Fibroblast of skin of left quadriceps (primary cell): ENCODE measurements around the gene NPFFR1.

Experiments
- DNase-seq, 2 experiments: peaks; one replicate each; pipeline ENCODE4 v3.0.0-alpha.2; 2013; ENCODE audit warnings: low read depth in 2 of 2

The NPFFR1 gene

DNA sequence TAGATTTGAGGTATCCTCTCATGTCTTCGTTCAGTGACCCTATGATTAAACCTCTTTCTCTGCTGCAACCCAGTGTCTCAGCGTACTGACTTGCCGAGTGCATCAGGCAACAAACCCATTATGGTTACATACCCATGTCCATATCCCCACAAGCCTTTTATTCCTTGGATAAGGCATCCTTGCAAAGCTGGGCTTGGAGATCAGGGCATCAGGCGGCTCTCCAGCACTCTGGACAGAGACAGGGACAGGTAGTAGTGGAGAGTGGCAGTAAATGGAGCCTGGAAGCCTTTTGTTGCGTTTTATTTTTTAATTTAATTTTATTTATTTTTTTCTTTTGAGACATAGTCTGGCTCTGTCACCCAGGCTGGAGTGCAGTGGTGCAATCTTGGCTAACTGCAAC lies 32.0 kb upstream of the NPFFR1 start:
- DNase-seq = no peak

DNA sequence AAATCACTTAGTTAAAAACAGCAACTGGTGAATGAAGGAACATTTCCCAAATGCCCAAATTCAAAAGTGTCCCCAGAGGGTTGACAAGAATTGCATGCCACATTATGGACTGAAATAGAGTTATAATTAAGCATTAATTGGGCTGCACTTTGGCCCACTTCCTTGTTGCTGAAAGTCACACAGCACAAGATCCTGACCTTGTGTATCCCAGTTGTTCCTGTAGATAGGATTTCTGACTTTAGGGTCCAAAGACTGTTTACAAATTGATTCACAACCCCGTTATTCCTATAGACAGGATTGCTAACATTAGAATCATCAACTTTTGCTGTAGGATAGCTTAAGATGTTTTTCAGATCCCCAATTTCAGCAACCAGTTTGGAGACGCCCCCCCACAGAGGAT lies 31.5 kb upstream of the NPFFR1 start:
- no peak for DNase-seq

DNA sequence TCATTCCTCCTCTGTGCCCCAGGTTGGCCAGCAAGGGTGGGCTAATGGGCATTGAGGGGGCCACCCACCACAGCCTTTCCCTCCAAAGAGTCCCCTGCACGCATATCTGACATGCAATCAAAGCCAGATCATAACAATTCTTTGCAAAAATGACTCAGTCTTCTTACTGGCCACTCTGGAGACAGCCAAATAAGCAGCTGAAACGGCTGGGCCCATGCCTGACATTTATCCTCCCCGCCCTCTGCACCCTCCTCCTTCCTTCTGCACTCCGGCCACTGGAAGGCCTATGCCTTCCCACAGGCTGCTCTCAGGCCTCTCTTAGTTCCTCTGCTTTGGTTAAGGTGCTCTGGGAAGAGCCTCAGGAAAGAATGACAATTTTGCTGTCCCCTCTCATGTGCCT lies 29.2 kb upstream of the NPFFR1 start:
- DNase-seq = no peak

DNA sequence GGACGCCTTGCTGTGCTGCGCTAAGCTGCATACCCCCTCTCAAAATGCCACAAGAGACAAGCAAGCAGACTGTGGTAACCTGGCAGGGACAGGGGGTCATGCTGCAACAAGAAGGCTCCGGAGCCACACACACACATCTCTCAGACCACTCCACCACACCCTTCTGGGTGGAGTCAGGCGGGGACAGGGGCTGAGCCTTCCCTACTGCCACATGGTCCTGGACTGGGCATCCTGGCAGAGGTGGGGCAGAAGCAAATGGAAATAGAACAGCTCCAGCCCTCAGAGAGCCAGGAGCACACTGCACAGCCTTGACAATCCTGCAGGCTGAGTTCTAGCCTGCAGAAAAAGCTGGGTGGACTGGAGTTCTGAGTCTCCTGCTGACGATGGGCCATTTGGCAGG lies 28.4 kb upstream of the NPFFR1 start:
- no peak for DNase-seq

DNA sequence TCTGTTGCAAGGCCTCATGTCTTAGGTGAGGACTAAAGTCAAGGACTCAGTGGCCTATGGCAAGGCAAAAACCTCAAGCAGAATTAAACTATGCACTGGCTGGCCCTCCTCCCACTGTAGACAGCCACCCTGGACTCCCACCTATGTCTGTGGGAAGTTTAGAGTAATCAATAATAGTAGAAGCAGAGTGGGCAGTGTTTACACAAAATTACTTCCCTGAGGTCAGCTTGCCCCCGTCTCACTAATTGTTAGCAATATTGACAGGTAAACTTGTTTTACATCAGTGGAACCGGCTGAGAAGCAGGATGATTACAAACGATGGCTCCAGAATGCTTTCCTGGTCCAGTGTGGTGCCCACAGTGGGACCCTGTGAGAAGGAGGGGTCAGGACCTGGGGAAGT lies 27.9 kb upstream of the NPFFR1 start:
- no peak for DNase-seq

DNA sequence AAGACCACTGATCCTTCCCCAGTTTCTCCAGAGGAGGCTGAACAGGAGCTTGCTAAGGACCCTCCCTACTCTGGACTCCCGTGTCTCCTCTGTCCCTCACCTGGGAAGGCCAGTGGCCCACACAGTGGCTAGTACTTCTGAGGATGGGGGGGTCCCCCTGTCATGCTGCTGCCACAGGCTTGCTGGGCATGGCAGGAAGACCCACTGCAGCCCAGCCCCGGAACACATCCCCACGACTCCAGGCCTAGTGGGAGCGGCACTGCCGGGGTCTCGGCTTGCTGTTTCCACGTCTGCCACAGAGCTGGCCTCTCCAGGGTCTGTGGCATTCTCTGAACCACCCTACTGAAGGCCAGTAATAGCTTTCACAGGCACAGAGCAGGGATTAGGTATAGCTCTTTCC lies 25.9 kb upstream of the NPFFR1 start:
- no peak for DNase-seq

DNA sequence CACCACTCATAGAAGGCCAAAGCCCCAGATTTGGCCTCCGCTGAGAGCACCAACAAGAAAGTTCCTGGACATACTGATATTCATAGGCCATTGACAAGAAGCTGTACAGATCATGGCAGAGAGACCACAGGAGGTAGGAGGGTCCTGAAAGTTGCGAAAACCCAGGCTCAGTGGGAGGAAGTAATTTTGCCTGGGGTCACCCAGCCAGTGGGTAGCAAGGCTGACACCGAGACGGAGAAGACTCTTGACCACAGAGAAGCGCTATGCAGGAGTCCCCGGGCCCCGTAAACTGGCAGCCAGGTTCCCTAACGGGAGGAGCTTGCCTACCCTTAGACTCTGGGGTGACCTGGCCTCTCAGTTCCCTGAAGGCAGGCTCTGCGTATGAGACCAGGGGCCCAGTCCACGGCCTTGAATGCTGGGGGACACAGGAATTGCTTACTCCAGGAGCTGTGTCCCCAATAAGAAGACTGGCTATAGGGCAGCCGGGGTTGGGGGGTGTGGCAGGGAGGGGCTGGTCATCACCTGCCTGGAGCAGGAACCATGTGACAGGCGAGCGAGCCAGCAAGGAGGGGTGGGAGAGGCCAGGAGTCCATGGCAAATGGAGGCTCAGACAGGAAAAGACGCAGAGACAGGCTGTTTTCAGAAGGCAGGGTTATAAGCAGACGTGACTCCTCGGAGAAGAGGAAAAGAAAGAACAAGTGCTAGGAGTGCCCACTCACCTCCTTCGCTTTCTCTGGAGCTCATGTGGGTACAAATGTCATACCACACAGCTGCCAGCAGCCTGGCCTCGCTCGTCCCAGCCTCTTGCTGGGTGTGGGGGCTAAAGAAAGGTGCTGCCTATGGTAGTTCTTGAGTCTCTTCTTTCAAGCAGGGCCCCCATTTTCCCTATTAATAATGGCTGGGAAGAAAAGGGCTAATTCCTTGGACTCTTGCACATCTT lies 24.6 kb upstream of the NPFFR1 start:
- no peak for DNase-seq

DNA sequence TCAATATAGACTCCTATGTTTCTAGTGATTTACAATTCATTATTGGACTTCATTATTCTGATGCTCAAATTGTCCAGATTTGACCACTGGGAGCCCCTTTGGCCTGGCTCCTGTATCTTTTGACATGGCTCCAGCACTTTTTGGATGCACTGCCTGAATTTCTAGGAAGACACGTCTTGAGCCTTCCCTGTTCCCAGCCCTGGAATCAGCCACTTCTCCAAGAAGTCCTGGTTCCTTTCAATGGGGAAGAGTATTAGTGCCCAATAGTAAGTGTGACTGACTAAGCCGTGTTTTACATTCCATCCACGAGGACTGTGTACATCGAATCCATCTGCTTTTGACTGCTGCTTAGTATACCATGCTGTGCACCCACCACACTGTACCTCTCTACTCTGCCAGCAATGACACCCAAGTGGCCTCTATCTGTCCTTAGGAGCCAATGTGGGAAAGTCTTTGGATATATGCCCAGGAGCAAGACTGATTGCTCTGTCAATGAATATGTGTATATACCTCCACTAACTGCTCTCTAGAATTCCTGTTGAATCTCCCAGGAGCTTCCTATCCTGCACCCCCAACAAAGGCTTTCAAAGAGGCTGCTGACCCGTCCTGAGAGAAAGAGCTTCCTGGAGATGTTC lies 23.2 kb upstream of the NPFFR1 start:
- DNase-seq = no peak

DNA sequence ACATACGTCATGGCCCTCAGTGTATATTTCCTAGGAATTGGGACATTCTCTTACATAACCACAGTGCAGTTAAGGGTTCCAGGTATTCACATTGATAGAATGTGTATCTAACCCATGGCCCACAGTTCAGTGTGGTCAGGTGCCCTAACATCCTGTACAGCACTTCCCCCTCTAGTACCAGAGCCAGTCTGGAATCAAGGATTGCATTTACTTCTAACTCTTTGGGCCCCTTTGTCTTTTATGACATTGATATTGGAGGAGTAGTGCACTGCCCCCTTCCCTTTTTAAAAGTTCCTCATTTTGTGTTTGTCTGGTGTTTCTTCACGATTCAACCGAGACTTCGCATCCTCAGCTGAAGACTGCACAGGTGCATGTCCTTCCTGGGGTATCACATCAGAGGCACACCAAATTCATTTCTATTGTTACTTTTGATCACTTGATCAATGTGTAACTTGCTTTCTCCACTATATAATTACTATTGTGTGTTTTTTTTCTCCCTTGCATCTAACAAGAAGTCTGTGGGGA lies 22.4 kb upstream of the NPFFR1 start:
- no peak for DNase-seq

DNA sequence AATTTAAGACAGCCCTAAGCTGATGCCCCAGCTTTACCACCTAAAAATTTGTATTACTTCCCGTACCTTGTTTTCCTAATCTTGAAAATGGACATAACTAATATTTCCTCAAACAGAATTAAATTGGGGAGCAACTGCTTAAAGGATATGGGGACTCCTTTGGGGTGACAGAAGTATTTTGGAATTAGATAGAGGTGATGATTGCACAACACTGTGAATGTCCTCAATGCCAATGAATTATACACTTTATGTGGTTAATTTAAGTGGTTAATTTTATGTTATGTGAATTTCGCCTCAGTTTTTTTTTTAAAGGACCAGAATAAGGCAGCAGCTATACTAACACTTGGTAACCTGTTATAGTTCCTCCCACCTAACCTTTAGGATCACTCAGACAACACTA lies 19.9 kb upstream of the NPFFR1 start:
- no peak for DNase-seq

DNA sequence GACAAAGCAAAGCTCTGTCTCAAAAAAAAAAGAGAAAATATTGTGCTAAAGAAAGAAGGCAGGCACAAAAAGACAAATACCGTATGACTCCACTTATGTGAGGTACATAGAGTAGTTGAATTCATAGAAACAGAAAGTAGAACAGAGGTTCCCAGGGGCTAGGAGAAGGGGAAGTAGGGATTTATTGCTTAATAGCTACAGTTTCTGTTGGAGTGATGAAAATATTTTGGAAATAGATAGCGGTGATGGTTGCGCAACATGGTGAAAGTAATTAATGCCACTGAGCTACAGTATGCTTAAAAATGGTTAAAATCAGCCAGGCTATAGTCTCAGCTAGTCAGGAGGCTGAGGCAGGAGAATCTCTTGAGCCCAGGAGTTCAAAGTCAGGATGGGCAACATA lies 18.5 kb upstream of the NPFFR1 start:
- peak; percentile 59 to 60 for DNase-seq

DNA sequence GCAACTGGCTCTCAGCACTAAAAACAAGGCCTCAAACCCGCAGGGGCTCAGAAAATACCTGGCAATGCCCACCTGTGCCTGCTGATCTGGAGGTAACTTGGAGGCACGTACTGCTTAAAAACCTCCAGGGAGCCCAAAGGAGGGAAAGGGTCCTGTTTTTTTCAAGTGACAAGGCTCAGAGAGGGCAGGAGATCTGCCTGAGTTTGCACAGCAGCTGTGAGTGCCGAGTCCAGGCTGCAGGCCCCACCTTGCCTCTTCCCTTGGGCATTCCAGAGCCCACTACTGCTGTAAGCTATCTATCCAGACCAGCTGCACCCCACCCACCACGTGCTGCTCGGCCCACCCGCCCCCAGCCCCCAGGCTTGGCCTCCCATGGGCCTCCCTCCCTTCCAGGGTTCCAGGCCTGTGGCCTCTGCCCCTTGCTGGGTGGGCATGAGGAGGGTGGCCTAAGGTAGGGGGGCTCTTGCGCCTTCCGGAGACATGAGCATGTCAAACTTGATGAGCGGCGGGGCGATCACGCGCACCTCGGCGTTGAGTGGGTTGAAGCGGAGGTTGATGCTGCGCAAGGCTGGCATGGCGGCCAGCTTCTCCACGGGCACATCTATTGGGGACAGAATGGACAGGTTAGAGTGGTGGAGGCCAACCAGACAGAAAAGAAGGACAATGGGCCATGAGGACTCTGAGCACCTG lies 17.2 kb upstream of the NPFFR1 start:
- DNase-seq = no peak

DNA sequence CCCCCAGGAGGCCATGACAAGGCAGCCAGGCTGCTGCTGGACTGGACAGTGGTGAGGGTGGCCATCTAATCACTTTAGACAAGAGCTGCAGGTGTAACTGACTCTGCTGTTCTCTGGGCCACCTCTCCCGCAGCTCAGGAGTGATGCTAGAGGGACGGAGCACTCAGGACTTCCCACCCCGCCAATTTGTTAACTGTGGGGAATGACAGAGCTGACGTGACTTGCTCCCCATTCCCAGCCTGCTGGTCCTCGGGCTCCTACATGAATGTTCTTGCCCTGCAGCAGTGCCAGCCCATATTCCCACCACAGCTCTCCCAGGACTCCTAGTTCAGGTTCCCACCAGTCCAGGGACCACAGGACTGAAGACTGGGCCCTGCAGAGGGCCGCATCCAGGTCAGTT lies 16.7 kb upstream of the NPFFR1 start:
- no peak for DNase-seq

DNA sequence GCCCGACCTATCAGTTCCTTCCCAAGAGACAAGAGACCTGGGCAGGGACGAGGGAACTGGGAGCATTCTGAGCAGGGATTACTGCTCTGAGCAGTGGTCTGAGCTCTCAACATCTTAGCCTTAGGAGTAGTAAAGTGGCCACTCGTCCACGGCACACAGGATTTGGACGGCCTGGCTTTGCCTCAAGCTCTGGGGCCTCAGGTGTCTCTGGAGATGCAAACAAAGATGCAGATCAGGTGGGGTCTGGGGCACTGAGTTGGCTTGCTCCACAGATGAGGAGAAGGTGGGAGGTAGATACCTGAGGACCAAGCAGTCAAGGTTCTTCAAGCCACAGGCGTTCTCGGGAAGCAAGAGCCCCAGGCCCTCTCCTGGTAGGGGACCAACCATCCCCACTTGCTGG lies 16.1 kb upstream of the NPFFR1 start:
- DNase-seq = no peak

DNA sequence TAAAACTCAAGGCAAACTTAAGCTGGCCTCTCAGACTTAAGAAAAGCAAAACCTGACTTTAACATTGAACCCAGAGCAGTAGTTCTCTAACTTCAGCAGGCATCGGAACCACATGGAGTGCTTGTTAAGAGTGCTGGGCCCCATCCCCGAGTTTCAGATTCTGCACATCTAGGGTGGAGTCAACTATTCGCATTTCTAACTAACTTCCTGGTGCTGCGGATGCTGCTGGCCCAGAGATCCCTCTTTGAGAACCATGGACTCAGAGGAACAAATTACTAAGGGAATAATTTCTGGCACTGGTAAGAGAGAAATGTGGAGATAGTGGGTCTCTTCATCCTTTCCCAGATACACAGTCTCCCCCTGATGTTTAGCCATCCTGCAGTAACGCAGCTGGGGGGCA lies 14.6 kb upstream of the NPFFR1 start:
- no peak for DNase-seq

DNA sequence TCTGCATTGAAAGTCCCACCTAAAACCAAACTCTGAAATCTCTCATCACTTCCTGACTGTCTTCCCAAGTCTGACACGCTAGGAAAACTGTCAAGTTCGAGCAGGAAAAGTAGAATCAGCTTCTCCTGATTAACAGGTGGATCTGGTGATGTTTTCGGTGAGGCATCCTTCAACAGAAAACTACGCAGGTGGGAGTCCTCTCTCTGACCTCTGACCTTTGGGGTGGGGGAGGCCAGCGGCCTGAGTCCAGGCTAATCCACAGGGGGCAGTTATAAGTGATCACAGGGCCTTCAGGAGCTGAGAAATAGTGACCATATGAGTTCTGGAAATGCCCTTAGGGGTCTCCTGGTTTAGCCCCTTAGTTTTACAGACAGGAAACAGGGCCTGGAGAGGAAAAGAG lies 13.4 kb upstream of the NPFFR1 start:
- no peak for DNase-seq

DNA sequence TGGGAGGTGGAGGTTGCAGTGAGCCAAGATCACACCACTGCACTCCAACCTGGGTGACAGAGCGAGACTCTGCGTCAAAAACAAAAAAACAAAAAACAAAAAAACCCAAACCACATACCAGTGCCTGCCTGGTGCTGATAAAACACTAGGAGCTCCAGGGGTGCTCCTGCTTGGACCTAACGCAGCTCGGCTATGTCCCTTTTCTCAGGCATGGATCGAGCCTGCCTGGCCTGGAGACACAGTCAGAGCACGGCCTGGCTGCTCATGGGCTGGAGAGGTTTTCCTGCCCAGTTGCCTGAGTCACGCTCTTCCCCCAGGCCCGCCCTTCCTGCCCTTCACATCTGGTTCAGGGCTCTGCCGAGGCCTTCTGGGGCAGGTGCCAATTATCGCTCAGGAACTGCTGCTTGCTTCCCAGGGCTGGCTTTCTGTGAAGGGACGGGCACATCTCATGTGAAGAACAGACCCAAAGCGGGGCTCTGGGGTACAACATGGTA lies 12.6 kb upstream of the NPFFR1 start:
- peak; percentile 43 to 49 for DNase-seq

DNA sequence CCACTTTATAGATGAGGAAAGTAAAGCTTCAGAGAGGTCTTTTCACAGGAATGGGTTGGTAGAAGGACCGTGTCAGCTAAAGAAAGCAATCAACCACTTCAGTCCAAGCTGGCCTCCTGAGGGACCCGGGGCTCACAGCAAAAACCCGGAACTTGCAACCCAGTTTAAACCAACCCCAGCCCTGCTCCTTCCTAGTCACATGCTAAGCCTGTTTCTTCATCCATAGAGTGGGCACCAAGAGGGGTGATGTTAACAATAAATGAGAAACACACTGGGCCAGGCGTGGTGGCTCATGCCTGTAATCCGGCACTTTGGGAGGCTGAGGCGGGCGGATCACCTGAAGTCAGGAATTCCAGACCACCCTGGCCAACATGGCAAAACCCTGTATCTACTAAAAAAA lies 12.1 kb upstream of the NPFFR1 start:
- DNase-seq = no peak

DNA sequence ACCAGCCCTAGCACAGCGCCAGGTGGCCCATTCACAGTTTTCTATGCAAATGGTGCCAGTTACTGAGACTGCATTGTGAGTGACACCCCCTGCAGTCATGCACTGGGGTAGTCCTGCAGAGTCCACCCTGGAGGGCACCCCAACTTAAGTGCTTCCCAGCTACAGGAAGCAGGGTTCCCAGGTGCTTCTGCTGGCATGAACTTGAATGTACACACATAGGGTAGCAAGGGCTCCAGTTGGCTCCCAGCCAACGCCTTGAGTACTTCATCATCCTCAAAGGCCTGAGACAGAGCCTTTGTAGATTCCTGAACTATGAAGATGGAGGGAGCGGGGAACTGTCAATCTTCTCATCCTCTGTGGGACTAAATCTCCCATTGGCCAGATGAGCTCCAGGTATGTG lies 11.5 kb upstream of the NPFFR1 start:
- no peak for DNase-seq

DNA sequence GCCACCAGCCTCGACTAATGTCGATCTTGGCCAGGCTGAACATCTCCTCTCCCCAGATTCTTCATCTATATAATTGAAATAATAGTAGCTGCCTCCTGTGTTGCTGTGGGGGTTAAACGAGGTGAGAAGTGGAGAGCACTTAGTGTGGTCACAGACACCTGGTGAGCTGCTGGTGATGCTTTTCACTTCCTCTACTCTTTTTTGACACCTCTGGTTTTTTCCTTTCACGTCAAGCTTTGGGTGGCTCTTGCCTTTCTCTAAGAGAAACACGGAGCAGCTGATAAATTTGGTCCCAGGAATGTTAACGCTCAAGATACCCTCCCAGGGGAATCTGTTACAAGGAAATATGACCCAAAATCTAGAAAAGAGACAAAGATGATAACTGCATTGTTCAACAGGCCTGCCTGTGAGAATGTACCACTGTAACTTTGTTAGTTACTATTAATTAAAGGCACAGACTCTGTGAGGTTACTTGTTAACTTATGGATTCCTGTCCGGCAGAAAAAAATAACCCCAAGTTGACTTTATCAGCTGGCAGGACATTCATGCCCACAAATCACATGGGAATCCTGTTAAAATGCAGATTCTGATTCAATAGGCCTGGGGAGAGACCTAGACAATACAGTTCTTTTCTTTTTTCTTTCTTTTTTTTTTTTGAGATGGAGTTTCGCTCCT lies 9.5 kb upstream of the NPFFR1 start:
- no peak for DNase-seq

DNA sequence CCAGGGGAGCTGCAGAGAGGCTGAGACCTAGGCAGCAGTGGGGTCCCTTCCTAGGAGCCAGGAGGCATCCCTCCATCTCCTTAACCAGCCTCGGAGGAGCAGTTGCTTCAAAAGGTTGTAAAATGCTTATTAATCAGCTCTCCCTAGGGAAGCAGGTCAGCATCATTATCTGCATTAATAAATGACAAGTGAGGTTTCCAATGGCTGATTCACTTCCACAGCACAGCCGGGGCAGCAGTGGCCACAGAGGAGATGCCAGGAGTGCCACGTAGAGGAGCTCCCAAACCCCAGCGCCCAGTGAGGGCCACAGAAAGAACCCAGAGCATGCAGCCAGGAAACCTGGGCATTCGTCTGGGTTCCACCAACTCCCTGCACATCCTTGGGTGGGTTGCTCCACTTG lies 8.2 kb upstream of the NPFFR1 start:
- DNase-seq = no peak

DNA sequence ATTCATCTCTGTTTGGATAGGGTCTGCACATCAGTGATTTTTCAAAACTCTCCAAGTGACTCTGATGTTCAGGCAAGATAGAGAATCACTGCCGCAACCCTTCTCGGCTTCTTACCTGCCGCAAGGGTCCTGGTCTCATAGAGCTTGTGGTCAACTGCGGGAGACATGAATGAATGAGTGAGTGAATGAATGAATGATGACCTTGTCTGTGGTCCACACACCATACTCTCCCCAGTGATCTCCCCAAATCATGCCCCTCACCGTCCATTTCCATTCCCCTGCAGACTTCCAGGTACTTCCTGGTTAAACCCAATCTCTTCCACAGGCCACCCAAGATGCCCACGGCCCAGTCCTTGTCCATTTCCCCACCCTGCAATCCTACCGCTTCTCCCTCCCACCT lies 5.9 kb upstream of the NPFFR1 start:
- DNase-seq = no peak
